ENCODE measurements around the gene AK8. TPM values are rescaled to one million over a fixed set of nuclear protein-coding genes. Genes with fewer than 3 reads are reported as not detected.

AK8 gene
- total and polyA plus RNA-seq, 5 donors = 0.25 to 1.0 (median 0.33) TPM

GRCh38 chr9:132837501-132838286 lies 40.4 kb downstream of the AK8 start:
- DNase-seq = no peak
- 88% methylated on average over 16 of the region's 16 CpGs for WGBS

DNA sequence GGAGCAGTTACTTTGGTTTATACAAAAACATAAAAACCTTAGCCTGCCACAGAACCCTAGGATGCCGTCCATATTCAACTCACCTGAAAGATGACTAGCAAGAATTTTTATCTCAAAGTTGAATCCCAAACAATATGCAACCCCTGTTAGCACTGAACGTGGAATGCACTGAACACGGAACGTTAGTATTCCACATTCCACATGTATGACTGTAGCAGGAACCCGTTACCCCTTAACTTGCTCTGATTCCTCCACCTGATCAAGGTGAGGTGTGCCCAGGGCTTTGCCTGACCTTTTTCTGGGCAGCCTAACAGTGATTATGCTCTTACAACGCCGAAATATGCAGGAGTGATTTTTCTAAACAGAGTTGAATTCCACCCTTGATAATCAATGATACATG lies 43.7 kb downstream of the AK8 start:
- no peak overlapping the region for H3K4me3 ChIP-seq (ENCODE audit: low read length)
- ATAC-seq = no peak
- no peak overlapping the region for H3K27ac ChIP-seq (ENCODE audit: low read length)
- intact Hi-C loops (cut with DNase I) = no loop called here
- no peaks in the 10 kb centered on the region for H3K27me3 ChIP-seq (ENCODE audit: control insufficient read depth, insufficient read depth)
- DNase-seq = no peak
- 85% methylated on average over 7 of the region's 7 CpGs for WGBS
- no peaks in the 10 kb centered on the region for H3K4me1 ChIP-seq (ENCODE audit: control insufficient read depth, insufficient read depth, low read length)
- H3K9me3 ChIP-seq (ENCODE audit: control insufficient read depth, low read length) = no peaks in the 10 kb centered on the region

More at GRCh38 chr9:132837501-132838286, 40.4 kb downstream of the AK8 start:
- intact Hi-C loops (cut with DNase I) = no loop called here
- no peak overlapping the region for H3K4me3 ChIP-seq (ENCODE audit: low read length)
- H3K9me3 ChIP-seq (ENCODE audit: control insufficient read depth, low read length) = no peaks in the 10 kb centered on the region
- H3K27ac ChIP-seq (ENCODE audit: low read length) = no peak overlapping the region
- H3K4me1 ChIP-seq (ENCODE audit: control insufficient read depth, insufficient read depth, low read length) = no peaks in the 10 kb centered on the region
- no peaks in the 10 kb centered on the region for H3K27me3 ChIP-seq (ENCODE audit: control insufficient read depth, insufficient read depth)
- ATAC-seq = no peak

DNA sequence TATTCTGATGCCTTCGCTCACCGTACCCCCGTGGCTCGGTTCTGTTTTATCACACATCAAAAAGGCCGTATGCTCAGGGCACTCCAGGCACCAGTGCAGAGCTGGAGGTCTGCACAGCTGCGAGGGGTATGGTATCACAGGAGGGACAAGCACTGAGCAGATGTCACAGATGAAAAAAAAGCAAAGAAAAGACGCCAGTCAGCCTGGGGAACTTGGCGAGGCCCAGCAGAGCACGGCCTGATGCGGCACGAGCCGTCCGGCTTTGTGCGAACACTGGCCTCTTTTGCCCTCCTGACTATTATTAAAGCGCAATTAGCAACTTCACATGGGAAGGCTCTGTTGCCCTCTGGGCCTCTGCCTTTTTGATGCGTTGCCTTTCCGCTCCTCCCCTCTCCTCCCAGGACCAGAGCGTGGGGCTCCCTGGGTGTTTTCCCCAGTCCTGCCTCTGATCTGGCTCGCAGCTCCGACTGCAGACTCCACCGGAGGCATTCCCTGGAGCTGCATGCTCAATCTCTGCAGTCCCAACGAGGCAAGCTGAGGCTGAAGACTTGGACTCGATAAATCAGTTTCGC lies 44.4 kb downstream of the AK8 start:
- intact Hi-C loops (cut with DNase I) = no loop called here
- WGBS = 77% methylated on average over 24 of the region's 24 CpGs

DNA sequence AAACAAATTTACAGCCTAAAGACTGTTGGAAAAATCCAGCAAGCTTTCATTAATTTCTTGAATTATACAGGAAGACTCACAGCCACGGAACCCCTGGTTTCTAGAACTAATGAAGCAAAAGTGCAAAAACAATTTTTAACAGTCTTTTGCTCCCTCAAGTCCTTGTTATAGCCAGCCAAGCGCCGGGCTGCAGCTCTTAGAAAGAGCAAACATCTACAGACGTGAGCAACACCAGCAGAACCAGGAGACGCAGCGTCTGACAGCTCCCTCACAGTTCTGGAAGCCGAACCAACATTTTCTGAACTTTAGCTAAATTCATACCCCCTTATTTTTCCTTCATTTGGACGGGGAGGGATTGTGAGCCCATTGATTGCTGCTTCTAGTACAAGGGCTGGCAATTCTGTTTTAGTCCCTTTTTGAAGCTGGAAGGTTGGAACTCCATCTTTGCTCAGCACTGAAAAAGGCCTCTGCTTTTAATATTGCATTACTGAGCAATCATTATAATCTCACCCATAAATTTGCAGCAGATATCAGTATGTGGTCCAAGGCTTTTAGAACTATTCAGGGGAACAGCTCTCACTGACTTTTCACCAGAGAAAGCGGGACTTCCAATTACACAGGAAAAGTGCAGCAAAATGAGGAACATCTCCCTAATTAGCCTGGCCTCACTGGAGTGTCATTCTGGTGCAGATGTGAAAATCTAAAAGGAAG lies 45.8 kb downstream of the AK8 start:
- no peak overlapping the region for H3K27ac ChIP-seq (ENCODE audit: low read length)
- WGBS = 76% methylated on average over 9 of the region's 9 CpGs
- intact Hi-C loops (cut with DNase I) = no loop called here
- H3K4me1 ChIP-seq (ENCODE audit: control insufficient read depth, insufficient read depth, low read length) = no peaks in the 10 kb centered on the region
- H3K27me3 ChIP-seq (ENCODE audit: control insufficient read depth, insufficient read depth) = no peaks in the 10 kb centered on the region
- H3K9me3 ChIP-seq (ENCODE audit: control insufficient read depth, low read length) = no peaks in the 10 kb centered on the region
- no peak for DNase-seq
- no peak for ATAC-seq
- H3K4me3 ChIP-seq (ENCODE audit: low read length) = no peak overlapping the region

More for the DNA sequence above, 44.4 kb downstream of the AK8 start:
- no peaks in the 10 kb centered on the region for H3K4me1 ChIP-seq (ENCODE audit: control insufficient read depth, insufficient read depth, low read length)
- H3K27ac ChIP-seq (ENCODE audit: low read length) = no peak overlapping the region
- no peaks in the 10 kb centered on the region for H3K27me3 ChIP-seq (ENCODE audit: control insufficient read depth, insufficient read depth)
- no peaks in the 10 kb centered on the region for H3K9me3 ChIP-seq (ENCODE audit: control insufficient read depth, low read length)
- ATAC-seq (no peak), DNase-seq (no peak)
- H3K4me3 ChIP-seq (ENCODE audit: low read length) = no peak overlapping the region

DNA sequence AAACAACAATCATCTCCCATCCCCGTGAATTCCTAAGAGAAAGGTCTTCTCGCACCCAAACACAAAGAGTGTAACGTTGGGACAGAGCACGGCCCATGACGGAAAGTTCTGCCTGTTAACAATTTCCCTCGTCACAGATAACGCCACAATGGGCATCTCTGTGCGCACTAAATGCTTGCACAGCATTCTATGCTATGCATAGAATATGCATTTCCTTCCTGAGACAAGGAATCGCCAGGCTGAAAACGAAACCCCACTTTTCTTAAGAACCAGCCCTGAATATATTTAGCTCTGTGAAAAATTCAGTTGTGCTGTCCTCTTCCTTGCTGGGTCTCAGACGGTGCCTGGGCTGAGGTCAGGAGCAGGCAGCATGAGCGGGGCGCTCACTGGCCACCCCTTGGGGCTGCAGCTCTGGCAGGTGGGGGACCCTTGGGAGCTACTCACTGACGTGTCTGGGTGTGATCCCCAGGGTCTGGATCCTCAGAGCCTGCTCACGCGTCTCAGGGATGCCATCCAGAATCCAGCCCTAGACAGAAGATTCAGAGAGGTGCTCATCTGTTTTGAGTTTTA lies 49.8 kb downstream of the AK8 start:
- no peak for ATAC-seq
- H3K27me3 ChIP-seq (ENCODE audit: control insufficient read depth, insufficient read depth) = no peaks in the 10 kb centered on the region
- H3K4me1 ChIP-seq (ENCODE audit: control insufficient read depth, insufficient read depth, low read length) = no peaks in the 10 kb centered on the region

GRCh38 chr9:132827366-132827765 lies 50.7 kb downstream of the AK8 start:
- ATAC-seq (no peak), DNase-seq (no peak)
- Histone ChIP-seq H3K27me3 (ENCODE audit: control insufficient read depth, insufficient read depth) (no peaks in the 10 kb centered on the region), H3K27ac (ENCODE audit: low read length) (no peak overlapping the region), H3K9me3 (ENCODE audit: control insufficient read depth, low read length) (no peaks in the 10 kb centered on the region), H3K4me3 (ENCODE audit: low read length) (no peak overlapping the region), H3K4me1 (ENCODE audit: control insufficient read depth, insufficient read depth, low read length) (no peaks in the 10 kb centered on the region)
- intact Hi-C loops (cut with DNase I) = no loop called here
- WGBS = 95% methylated on average over 5 of the region's 5 CpGs

More for the DNA sequence above, 49.8 kb downstream of the AK8 start:
- H3K4me3 ChIP-seq (ENCODE audit: low read length) = no peak overlapping the region
- H3K27ac ChIP-seq (ENCODE audit: low read length) = no peak overlapping the region
- intact Hi-C loops (cut with DNase I) = no loop called here
- no peak for DNase-seq
- H3K9me3 ChIP-seq (ENCODE audit: control insufficient read depth, low read length) = no peaks in the 10 kb centered on the region
- WGBS = 71% methylated on average over 16 of the region's 16 CpGs

DNA sequence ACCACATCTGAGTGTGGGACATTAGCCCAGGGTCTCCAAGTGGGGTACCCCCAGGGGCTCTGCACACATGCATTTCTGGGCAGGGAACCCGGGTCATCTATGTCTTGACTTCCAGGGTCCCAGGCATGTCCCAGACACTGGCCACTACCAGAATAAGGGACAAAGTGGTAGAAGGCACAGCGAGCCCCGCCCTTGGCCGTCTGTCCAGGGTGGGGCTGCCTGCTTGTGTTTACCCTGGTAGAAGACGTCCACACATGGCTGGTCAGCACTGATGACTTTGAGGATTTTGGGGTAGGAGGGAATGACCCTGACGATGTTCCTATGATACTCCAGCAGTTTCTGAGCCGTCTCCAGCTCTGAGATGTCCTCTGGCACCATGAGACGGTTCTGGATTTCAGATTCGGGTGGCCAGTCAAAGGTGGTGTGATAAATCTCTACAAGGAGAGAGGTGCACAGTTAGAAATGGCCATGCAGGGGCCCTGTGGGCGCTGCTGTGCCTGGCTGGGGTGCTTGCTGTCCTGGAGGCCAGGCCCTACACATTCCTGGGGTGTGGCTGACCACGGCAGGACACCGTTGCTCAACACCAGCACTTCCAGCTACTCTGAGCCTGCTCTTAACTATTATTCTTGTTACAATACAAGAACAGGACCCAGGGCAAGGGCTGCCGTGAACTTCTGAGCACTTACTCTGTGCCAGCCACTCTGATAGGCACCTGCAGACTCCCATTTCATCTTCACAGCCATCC lies 51.3 kb downstream of the AK8 start:
- ATAC-seq = no peak
- intact Hi-C loops (cut with DNase I) = no loop called here
- no peak for DNase-seq
- H3K27ac ChIP-seq (ENCODE audit: low read length) = no peak overlapping the region
- WGBS = 80% methylated on average over 13 of the region's 13 CpGs
- no peak overlapping the region for H3K4me3 ChIP-seq (ENCODE audit: low read length)
- no peaks in the 10 kb centered on the region for H3K9me3 ChIP-seq (ENCODE audit: control insufficient read depth, low read length)
- H3K4me1 ChIP-seq (ENCODE audit: control insufficient read depth, insufficient read depth, low read length) = no peaks in the 10 kb centered on the region
- no peaks in the 10 kb centered on the region for H3K27me3 ChIP-seq (ENCODE audit: control insufficient read depth, insufficient read depth)

GRCh38 chr9:132826131-132826530 lies 52.0 kb downstream of the AK8 start:
- Histone ChIP-seq H3K4me3 (ENCODE audit: low read length) (no peak overlapping the region), H3K4me1 (ENCODE audit: control insufficient read depth, insufficient read depth, low read length) (no peaks in the 10 kb centered on the region), H3K27ac (ENCODE audit: low read length) (no peak overlapping the region), H3K9me3 (ENCODE audit: control insufficient read depth, low read length) (no peaks in the 10 kb centered on the region), H3K27me3 (ENCODE audit: control insufficient read depth, insufficient read depth) (no peaks in the 10 kb centered on the region)
- intact Hi-C loops (cut with DNase I) = no loop called here
- ATAC-seq (no peak), DNase-seq (no peak)
- 80% methylated on average over 12 of the region's 12 CpGs for WGBS

DNA sequence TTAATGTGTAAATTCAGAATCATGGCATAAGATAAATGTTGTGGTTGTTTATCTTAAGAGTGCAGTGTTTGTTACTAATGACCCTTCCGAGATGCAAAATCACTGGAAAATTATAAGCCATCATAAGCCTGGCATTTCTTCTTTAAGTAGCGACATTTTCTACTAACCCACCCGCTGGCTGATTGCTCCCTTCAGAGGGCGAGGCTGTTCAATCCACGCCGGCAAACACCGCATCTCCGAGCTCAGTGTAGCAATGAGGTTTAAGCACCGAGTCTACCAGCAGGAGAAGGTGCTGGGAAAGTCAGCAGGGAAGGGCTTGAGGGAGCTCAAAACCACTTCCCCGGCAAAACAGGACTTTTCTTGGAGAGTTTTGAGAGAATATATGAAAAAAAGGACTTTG lies 52.7 kb downstream of the AK8 start:
- no peak overlapping the region for H3K27ac ChIP-seq (ENCODE audit: low read length)
- no peak for ATAC-seq
- intact Hi-C loops (cut with DNase I) = no loop called here
- WGBS = 70% methylated on average over 10 of the region's 10 CpGs
- DNase-seq = no peak
- no peaks in the 10 kb centered on the region for H3K4me1 ChIP-seq (ENCODE audit: control insufficient read depth, insufficient read depth, low read length)
- H3K27me3 ChIP-seq (ENCODE audit: control insufficient read depth, insufficient read depth) = no peaks in the 10 kb centered on the region
- H3K4me3 ChIP-seq (ENCODE audit: low read length) = no peak overlapping the region
- H3K9me3 ChIP-seq (ENCODE audit: control insufficient read depth, low read length) = no peaks in the 10 kb centered on the region

GRCh38 chr9:132824951-132825350 lies 53.1 kb downstream of the AK8 start:
- DNase-seq (no peak), ATAC-seq (no peak)
- intact Hi-C loops (cut with DNase I) = no loop called here
- H3K9me3 ChIP-seq (ENCODE audit: control insufficient read depth, low read length) = no peaks in the 10 kb centered on the region
- H3K4me3 ChIP-seq (ENCODE audit: low read length) = no peak overlapping the region
- H3K27me3 ChIP-seq (ENCODE audit: control insufficient read depth, insufficient read depth) = no peaks in the 10 kb centered on the region
- no peaks in the 10 kb centered on the region for H3K4me1 ChIP-seq (ENCODE audit: control insufficient read depth, insufficient read depth, low read length)
- H3K27ac ChIP-seq (ENCODE audit: low read length) = no peak overlapping the region
- WGBS = 78% methylated on average over 2 of the region's 2 CpGs

All from right cardiac atrium (tissue), 5 donors.